ENCODE measurements around the gene ATP6V1C2.

DNA sequence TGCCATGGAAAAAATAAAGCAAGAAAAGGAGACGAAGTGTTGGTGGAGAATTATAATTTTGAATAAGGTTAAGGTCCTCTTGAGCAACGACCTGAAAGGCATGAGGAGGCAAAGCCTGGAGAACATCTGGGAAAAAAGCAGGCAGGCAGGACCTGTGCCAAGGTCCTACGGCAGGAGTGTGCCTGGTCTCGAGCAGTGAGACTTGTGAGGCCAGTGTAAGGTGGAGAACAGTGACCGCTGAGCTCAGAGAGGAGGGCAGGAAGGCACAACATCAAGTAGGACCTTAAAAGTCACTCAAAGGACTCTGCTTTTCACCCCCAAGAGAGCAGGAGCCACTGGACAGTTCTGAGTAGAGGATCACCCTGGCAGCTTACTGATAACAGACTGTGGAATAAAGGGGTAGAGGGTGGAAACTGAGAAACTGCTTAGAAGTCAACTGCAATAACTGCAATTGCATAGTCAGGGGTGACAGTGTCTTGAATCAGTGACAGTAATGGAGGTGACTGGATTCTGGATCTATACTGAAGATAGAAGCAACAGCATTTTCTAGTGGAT lies 35.2 kb upstream of the ATP6V1C2 start:
- TF ChIP-seq, protein P1, sequence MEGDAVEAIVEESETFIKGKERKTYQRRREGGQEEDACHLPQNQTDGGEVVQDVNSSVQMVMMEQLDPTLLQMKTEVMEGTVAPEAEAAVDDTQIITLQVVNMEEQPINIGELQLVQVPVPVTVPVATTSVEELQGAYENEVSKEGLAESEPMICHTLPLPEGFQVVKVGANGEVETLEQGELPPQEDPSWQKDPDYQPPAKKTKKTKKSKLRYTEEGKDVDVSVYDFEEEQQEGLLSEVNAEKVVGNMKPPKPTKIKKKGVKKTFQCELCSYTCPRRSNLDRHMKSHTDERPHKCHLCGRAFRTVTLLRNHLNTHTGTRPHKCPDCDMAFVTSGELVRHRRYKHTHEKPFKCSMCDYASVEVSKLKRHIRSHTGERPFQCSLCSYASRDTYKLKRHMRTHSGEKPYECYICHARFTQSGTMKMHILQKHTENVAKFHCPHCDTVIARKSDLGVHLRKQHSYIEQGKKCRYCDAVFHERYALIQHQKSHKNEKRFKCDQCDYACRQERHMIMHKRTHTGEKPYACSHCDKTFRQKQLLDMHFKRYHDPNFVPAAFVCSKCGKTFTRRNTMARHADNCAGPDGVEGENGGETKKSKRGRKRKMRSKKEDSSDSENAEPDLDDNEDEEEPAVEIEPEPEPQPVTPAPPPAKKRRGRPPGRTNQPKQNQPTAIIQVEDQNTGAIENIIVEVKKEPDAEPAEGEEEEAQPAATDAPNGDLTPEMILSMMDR (IDR thresholded peaks at IDR 0.05; ENCODE audit: low read depth, low read length, poor library complexity, severe bottlenecking): no peak
- no peak for TF ChIP-seq EZH2phosphoT487 (IDR thresholded peaks at IDR 0.05; ENCODE audit: borderline replicate concordance, low read length)

Data from DOHH2 (cell line).